AG09309 (cell line): Measurements from ENCODE around the gene FAM43A.
A peak's percentile ranks its signal among the peaks of the same experiment; 100 is the strongest.

ENCODE experiments used
- DNase-seq: peaks from one replicate; pipeline ENCODE4 v3.0.0-alpha.2; 2010; ENCODE audit warnings: low read depth
- H3K4me3 ChIP-seq: 2 replicates; pipeline ENCODE4 v1.5.1; 2011; ENCODE audit warnings: mild to moderate bottlenecking, low read depth, low read length, moderate library complexity; ENCODE audit not compliant: control insufficient read depth
- CTCF ChIP-seq: IDR thresholded peaks from 2 replicates; pipeline ENCODE4 v1.5.1; 2011; ENCODE audit warnings: mild to moderate bottlenecking, low read depth, low read length, inconsistent platforms; ENCODE audit not compliant: insufficient read depth, control insufficient read depth; ENCODE audit errors: missing control alignments

FAM43A gene

GRCh38 chr3:194661946-194662345 lies 23.7 kb upstream of the FAM43A start:
- no peak for TF ChIP-seq CTCF
- no peak for DNase-seq
- H3K4me3 ChIP-seq = no peak overlapping the region

GRCh38 chr3:194664857-194665256 lies 20.8 kb upstream of the FAM43A start:
- DNase-seq = no peak
- H3K4me3 ChIP-seq = no peak overlapping the region
- TF ChIP-seq CTCF = no peak

- no peak for TF ChIP-seq CTCF
- DNase-seq = no peak
- no peak overlapping the region for H3K4me3 ChIP-seq
These were observed 18.3 kb upstream of the FAM43A start for GRCh38 chr3:194667363-194667762.

GRCh38 chr3:194671511-194671899 lies 14.2 kb upstream of the FAM43A start:
- DNase-seq = no peak
- peak; percentile 58 for TF ChIP-seq CTCF
- peak overlapping the region; percentile 79 for H3K4me3 ChIP-seq

- DNase-seq = peak; percentile 83
- TF ChIP-seq CTCF = no peak
- H3K4me3 ChIP-seq = peak within 1 kb of the TSS; percentile 79
These were observed 13.5 kb upstream of the FAM43A start, which contains the start of gene LSG1 for GRCh38 chr3:194671900-194672808. LSG1 (minus strand) TSS chr3:194672191; CDS start chr3:194672162, 29 bp downstream.

GRCh38 chr3:194672876-194673275 lies 12.8 kb upstream of the FAM43A start:
- no peak for DNase-seq
- TF ChIP-seq CTCF = no peak
- peak overlapping the region; percentile 79 for H3K4me3 ChIP-seq
